Smooth muscle cell of trachea (primary cell): Measurements from ENCODE around the gene SMIM43. TPM values are rescaled to one million over a fixed set of nuclear protein-coding genes. Genes with fewer than 3 reads are reported as not detected.

Experiments used
- total RNA-seq: library from RNA; depleted of rRNA; stranded (reverse); fragments of >200 nt; gene quantifications from 2 replicates; pipeline ENCODE4 v1.2.1, GENCODE V29; 2014

SMIM43 gene
- 3.9 and 6.6 TPM in 2 replicates for total RNA-seq

DNA sequence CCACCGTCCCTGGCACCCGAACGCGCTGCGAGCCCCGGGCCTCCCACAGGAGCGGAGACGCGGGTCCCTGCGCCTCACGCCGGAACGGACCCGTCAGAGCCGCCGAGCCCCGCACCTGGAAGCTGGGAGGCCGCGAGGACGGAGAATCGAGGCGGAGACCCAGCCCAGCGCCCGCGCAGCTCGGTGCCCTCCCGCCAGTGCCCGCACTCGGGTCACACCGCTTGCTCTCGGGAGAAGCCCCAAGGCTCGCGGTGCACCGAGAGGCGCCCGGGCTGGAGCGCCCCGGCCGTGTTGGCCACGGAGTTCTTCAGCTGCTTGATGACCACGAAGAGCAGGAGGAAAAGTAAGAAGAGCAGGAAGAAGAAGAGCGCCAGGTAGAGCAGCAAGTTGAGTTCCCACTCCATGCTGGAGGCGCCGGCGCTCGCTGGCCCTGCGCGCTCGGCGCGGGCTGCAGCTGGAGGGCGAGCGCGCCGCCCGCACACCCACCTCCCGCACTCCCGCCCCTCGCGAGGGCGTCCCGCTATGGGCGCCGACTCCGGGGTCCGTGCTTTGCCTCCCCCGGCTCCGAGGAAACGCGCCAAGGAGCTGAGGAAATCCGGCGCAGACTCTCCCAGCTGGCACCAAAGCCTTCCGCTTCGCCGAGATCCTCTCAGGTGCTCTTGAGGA is at the start of gene SMIM43:
TSS of gene SMIM43 (minus strand) at position 463 of the 666 bp plus-strand sequence. CDS start at position 404, 59 bp downstream.

DNA sequence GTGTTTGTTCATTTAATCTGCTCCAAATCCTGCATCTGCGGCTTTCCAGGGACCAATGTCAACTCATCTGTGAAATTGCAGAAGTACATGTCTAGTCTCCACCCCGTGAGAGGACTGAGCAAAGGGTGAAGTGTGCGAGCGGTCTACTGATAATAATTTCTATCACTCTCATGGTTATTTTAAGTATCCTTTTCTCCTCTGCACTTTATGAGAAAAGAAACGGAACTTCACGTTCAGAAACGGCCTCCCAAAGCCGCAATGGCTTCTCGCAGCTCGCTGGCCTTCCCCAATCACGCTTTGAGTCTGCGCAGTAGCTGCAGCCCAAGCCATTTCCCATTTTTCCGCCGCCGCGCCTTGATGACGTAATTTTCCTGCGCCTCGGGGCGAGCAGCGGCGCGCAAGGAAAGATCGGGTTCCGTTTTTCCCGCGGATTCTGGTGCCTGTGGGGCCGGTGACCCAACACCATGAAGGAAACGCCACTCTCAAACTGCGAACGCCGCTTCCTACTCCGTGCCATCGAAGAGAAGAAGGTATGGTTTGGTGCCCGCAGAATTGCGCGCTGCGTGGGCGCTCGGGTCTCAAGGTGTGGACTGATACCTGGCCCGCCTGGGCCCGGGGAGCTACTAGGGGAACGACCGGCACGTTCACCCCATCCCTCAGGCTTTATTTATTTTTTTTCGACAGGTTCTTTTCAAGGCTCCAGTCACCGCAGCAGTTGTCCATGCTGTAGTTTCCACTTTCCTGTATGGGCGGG is 36.2 kb upstream of the SMIM43 start, which contains the start of gene EXOSC9:
TSS of gene EXOSC9 (plus strand) at position 363 of the 754 bp plus-strand sequence. CDS start at position 465, 102 bp downstream.

Other genes starting within 250 kb of the SMIM43 start
- gene ANXA5, start 68.2 kb downstream of the SMIM43 start, total RNA-seq: 1,075 and 1,296 TPM in 2 replicates
- gene EXOSC9, start 36.2 kb upstream of the SMIM43 start, total RNA-seq: 14.2 and 40.7 TPM in 2 replicates
- gene CCNA2, start 58.7 kb upstream of the SMIM43 start, total RNA-seq: 4.1 and 71.1 TPM in 2 replicates
- gene BBS7, start 105.3 kb upstream of the SMIM43 start, total RNA-seq: 20.3 and 34.3 TPM in 2 replicates
- gene TRPC3, start 186.9 kb upstream of the SMIM43 start, total RNA-seq: 0.44 and 0.50 TPM in 2 replicates